IMR-90 (cell line): ENCODE data around the gene GTSE1. TPM values are rescaled to one million over a fixed set of nuclear protein-coding genes. Genes with fewer than 3 reads are reported as not detected.

Source experiments
- ATAC-seq: fragments of 200-7000 bp; cut with Tn5 transposase; 2 replicates; pipeline ENCODE4 v1.9.1; 2020; ENCODE audit warnings: low read depth, mild to moderate bottlenecking, moderate library complexity
- BruUV-seq: library from RNA; stranded (reverse); fragments of 400-500 nt; replicated peaks from 2 replicates; lab custom pipeline; 2021; lab: Mats Ljungman, UMichigan
- CTCF ChIA-PET: fragments of 300-600 bp; formaldehyde crosslinking; extraction: SDS; loops from one replicate; lab custom pipeline; 2021; ENCODE audit warnings: antibody characterized with exemption; lab: Yijun Ruan, JAX
- POLR2A ChIA-PET: fragments of 300-600 bp; sonication (Branson Sonifier 250); formaldehyde crosslinking; loops from one replicate; lab custom pipeline; 2022; ENCODE audit warnings: antibody characterized with exemption; ENCODE audit not compliant: unreplicated experiment; lab: Charles Lee
- DNase-seq: peaks from one replicate; pipeline ENCODE4 v3.0.0; 2013
- H2AFZ ChIP-seq: replicated peaks from 2 replicates; pipeline ENCODE3; 2013; ENCODE audit warnings: low read length, mild to moderate bottlenecking; ENCODE audit not compliant: poor library complexity
- H2AK5ac ChIP-seq: 2 replicates; pipeline ENCODE4 v1.6.1; 2013; ENCODE audit warnings: low read depth, low read length, inconsistent platforms
- H2AK9ac ChIP-seq: replicated peaks from 2 replicates; pipeline ENCODE3; 2013; ENCODE audit warnings: mild to moderate bottlenecking, low read depth, low read length, moderate library complexity; ENCODE audit not compliant: poor library complexity
- H2BK120ac ChIP-seq: 2 replicates; pipeline ENCODE4 v1.6.1; 2013; ENCODE audit warnings: low read depth, low read length, inconsistent platforms
- H2BK15ac ChIP-seq: 3 replicates; pipeline ENCODE4 v1.6.1; 2013; ENCODE audit warnings: low read depth, low read length, inconsistent platforms
- H2BK20ac ChIP-seq: 2 replicates; pipeline ENCODE4 v1.6.1; 2013; ENCODE audit warnings: low read depth, mild to moderate bottlenecking, inconsistent platforms, low read length, moderate library complexity
- H2BK5ac ChIP-seq: 2 replicates; pipeline ENCODE4 v1.6.1; 2013; ENCODE audit warnings: mild to moderate bottlenecking, low read depth, low read length, inconsistent platforms; ENCODE audit not compliant: poor library complexity, severe bottlenecking
- H3K14ac ChIP-seq: replicated peaks from 2 replicates; pipeline ENCODE4 v1.6.1; 2013; ENCODE audit warnings: low read depth, low read length, inconsistent platforms
- H3K18ac ChIP-seq: 2 replicates; pipeline ENCODE4 v1.6.1; 2013; ENCODE audit warnings: low read depth, low read length, control low read depth
- H3K23ac ChIP-seq: 2 replicates; pipeline ENCODE4 v1.6.1; 2013; ENCODE audit warnings: low read depth, low read length, inconsistent platforms
- H3K27ac ChIP-seq: 2 replicates; pipeline ENCODE4 v1.5.1; 2013; ENCODE audit warnings: mild to moderate bottlenecking, control low read depth, low read length; ENCODE audit not compliant: insufficient read depth
- H3K27me3 ChIP-seq: 2 replicates; pipeline ENCODE4 v1.6.1; 2013; ENCODE audit warnings: low read length; ENCODE audit not compliant: control insufficient read depth, insufficient read depth
- H3K36me3 ChIP-seq: 2 replicates; pipeline ENCODE4 v1.6.1; 2013; ENCODE audit warnings: low read length, mixed read lengths; ENCODE audit not compliant: control insufficient read depth, insufficient read depth
- H3K4ac ChIP-seq: 2 replicates; pipeline ENCODE4 v1.6.1; 2013; ENCODE audit warnings: low read depth, low read length, inconsistent platforms
- H3K4me1 ChIP-seq: 2 replicates; pipeline ENCODE4 v1.6.1; 2013; ENCODE audit warnings: low read length, mixed read lengths; ENCODE audit not compliant: control insufficient read depth, insufficient read depth
- H3K4me2 ChIP-seq: 2 replicates; pipeline ENCODE4 v1.6.1; 2013; ENCODE audit warnings: low read depth, mild to moderate bottlenecking, control low read depth, low read length, moderate library complexity
- H3K4me3 ChIP-seq: 2 replicates; pipeline ENCODE4 v1.5.1; 2013; ENCODE audit warnings: low read depth, mild to moderate bottlenecking, control low read depth, low read length, moderate library complexity; ENCODE audit not compliant: insufficient read depth
- H3K56ac ChIP-seq: 2 replicates; pipeline ENCODE4 v1.6.1; 2013; ENCODE audit warnings: low read length, inconsistent platforms; ENCODE audit not compliant: insufficient read depth; ENCODE audit errors: extremely low read depth
- H3K79me1 ChIP-seq, 2 experiments: 2 replicates each; pipeline ENCODE4 v1.6.1; 2013; ENCODE audit warnings: low read length in 2 of 2, inconsistent platforms in 1 of 2, low read depth in 1 of 2
- H3K9ac ChIP-seq: 2 replicates; pipeline ENCODE4 v1.6.1; 2013; ENCODE audit warnings: low read depth, low read length, control low read depth
- H3K9me1 ChIP-seq: 2 replicates; pipeline ENCODE4 v1.6.1; 2013; ENCODE audit warnings: low read length, inconsistent platforms; ENCODE audit not compliant: insufficient read depth
- H3K9me3 ChIP-seq: 2 replicates; pipeline ENCODE4 v1.6.1; 2013; ENCODE audit warnings: low read length; ENCODE audit not compliant: control insufficient read depth, insufficient read depth
- H4K20me1 ChIP-seq: 2 replicates; pipeline ENCODE4 v1.6.1; 2013; ENCODE audit warnings: low read length, inconsistent platforms; ENCODE audit not compliant: insufficient read depth
- H4K5ac ChIP-seq: 2 replicates; pipeline ENCODE4 v1.6.1; 2013; ENCODE audit warnings: mild to moderate bottlenecking, low read depth, low read length, control low read depth
- H4K8ac ChIP-seq, 2 experiments: 2 replicates each; pipeline ENCODE4 v1.6.1; 2013; ENCODE audit warnings: low read depth in 2 of 2, low read length in 2 of 2, control low read depth in 1 of 2, inconsistent platforms in 1 of 2
- H4K91ac ChIP-seq: 2 replicates; pipeline ENCODE4 v1.6.1; 2013; ENCODE audit warnings: low read depth, low read length, inconsistent platforms; ENCODE audit not compliant: insufficient read depth
- BHLHE40 ChIP-seq: fragments of 150-350 bp; IDR thresholded peaks from 2 replicates; pipeline ENCODE4 v1.6.1; 2016; ENCODE audit warnings: mild to moderate bottlenecking, low read depth, low read length
- CEBPB ChIP-seq: IDR thresholded peaks from 2 replicates; pipeline ENCODE4 v1.6.1; 2012; ENCODE audit warnings: low read depth, low read length, improper control_type of control experiment
- CHD1 ChIP-seq: IDR thresholded peaks from 2 replicates; pipeline ENCODE4 v1.6.1; 2012; ENCODE audit warnings: low read depth, low read length, improper control_type of control experiment
- CTCF ChIP-seq: conservative IDR thresholded peaks from 2 replicates; pipeline ENCODE4 v1.5.1; 2012; ENCODE audit warnings: mild to moderate bottlenecking, low read depth, low read length, improper control_type of control experiment
- ELK1 ChIP-seq: fragments of 150-350 bp; IDR thresholded peaks from 2 replicates; pipeline ENCODE4 v1.6.1; 2016; ENCODE audit warnings: low read depth, mild to moderate bottlenecking, low read length, moderate library complexity, borderline replicate concordance
- FOS ChIP-seq: fragments of 150-350 bp; IDR thresholded peaks from 2 replicates; pipeline ENCODE4 v1.6.1; 2016; ENCODE audit warnings: low read depth, low read length
- MAFK ChIP-seq: IDR thresholded peaks from 2 replicates; pipeline ENCODE4 v1.6.1; 2012; ENCODE audit warnings: low read depth, low read length, improper control_type of control experiment
- MAZ ChIP-seq: IDR thresholded peaks from 2 replicates; pipeline ENCODE4 v1.6.1; 2012; ENCODE audit warnings: low read depth, mild to moderate bottlenecking, low read length, improper control_type of control experiment, moderate library complexity, borderline replicate concordance
- MXI1 ChIP-seq: IDR thresholded peaks from 2 replicates; pipeline ENCODE4 v1.6.1; 2012; ENCODE audit warnings: low read depth, mild to moderate bottlenecking, low read length, moderate library complexity, borderline replicate concordance
- NFE2L2 ChIP-seq: fragments of 150-350 bp; IDR thresholded peaks from 2 replicates; pipeline ENCODE4 v1.6.1; 2016; ENCODE audit warnings: low read depth, mild to moderate bottlenecking, low read length
- POLR2A ChIP-seq: IDR thresholded peaks from 2 replicates; pipeline ENCODE4 v1.6.1; 2012; ENCODE audit warnings: mild to moderate bottlenecking, low read depth, low read length
- RAD21 ChIP-seq: IDR thresholded peaks from 2 replicates; pipeline ENCODE4 v1.6.1; 2012; ENCODE audit warnings: low read length, improper control_type of control experiment
- RCOR1 ChIP-seq: IDR thresholded peaks from 2 replicates; pipeline ENCODE4 v1.6.1; 2012; ENCODE audit warnings: mild to moderate bottlenecking, low read length, improper control_type of control experiment; ENCODE audit not compliant: insufficient replicate concordance
- RFX5 ChIP-seq: IDR thresholded peaks from 2 replicates; pipeline ENCODE4 v1.8.0; 2012; ENCODE audit warnings: low read depth, mild to moderate bottlenecking, low read length, moderate library complexity
- SMC3 ChIP-seq: fragments of 150-350 bp; IDR thresholded peaks from 2 replicates; pipeline ENCODE4 v1.6.1; 2016; ENCODE audit warnings: low read depth, mild to moderate bottlenecking, antibody characterized with exemption, low read length, moderate library complexity
- USF2 ChIP-seq: fragments of 150-350 bp; IDR thresholded peaks from 2 replicates; pipeline ENCODE4 v1.6.1; 2017; ENCODE audit warnings: mild to moderate bottlenecking, antibody characterized with exemption, low read length, low read depth
- WGBS, 2 experiments: methylation state at CpG; one replicate each; pipeline versions ENCODE4 v1.1.5 to v1.1.7; 2013; ENCODE audit warnings: missing lambda C conversion rate in 2 of 2; ENCODE audit not compliant: insufficient read length in 1 of 2; ENCODE audit errors: extremely low coverage in 2 of 2; 5-methylcytosine and 5-hydroxymethylcytosine counted together
- dilution Hi-C: fragments of 300-500 bp; cut with HindIII; formaldehyde crosslinking; loops from one replicate; pipeline ENCODE4 v1.14.3; 2018; ENCODE audit warnings: low sequenced_read_pairs; ENCODE audit not compliant: unreplicated experiment
- in situ Hi-C: fragments of 300-500 bp; cut with MboI; formaldehyde crosslinking; loops from 3 replicates; pipeline ENCODE4 v1.14.3; 2019; ENCODE audit warnings: low sequenced_read_pairs, inconsistent platforms, mixed read lengths
- intact Hi-C: fragments of 100-400 bp; cut with micrococcal nuclease; formaldehyde crosslinking; loops from 2 replicates; pipeline ENCODE4 v1.10.0; 2022
- polyA plus RNA-seq, 3 experiments: library from polyadenylated mRNA; depleted of rRNA; stranded (reverse); fragments of >200 nt; gene quantifications; 2 replicates each; pipeline ENCODE4 v1.2.3, GENCODE V29; 2012; ENCODE audit warnings: low replicate concordance in 1 of 3
- total RNA-seq: library from RNA; depleted of rRNA; stranded (reverse); fragments of >200 nt; gene quantifications from 2 replicates; pipeline ENCODE4 v1.2.3, GENCODE V29; 2012

GTSE1 gene
- total and polyA plus RNA-seq, 2 of the 4 experiments (the other 2 are of a cell fraction), result 5.9 to 17.1 TPM

GRCh38 chr22:46340676-46341075 is 44.0 kb downstream of the GTSE1 start:
- ATAC-seq, result no peak
- Histone ChIP-seq H3K4ac (no peak overlapping the region), H3K4me2 (no peak overlapping the region), H2BK20ac (no peak overlapping the region), H3K56ac (no peak overlapping the region), H2BK15ac (no peak overlapping the region), H4K91ac (no peak overlapping the region), H4K5ac (no peak overlapping the region), H3K27ac (no peak overlapping the region), H3K27me3 (no peaks in the 10 kb centered on the region), H3K23ac (no peak overlapping the region), H3K18ac (no peak overlapping the region), H3K9me3 (no peaks in the 10 kb centered on the region), H4K8ac (no peak overlapping the region), H3K9me1 (peaks cover 6% of the 10 kb centered on the region; the same call in 1 of the 2 replicates), H3K79me1 (peaks cover 44 to 47% of the 10 kb centered on the region in 2 experiments), H3K9ac (no peak overlapping the region), H3K36me3 (peaks cover 56% of the 10 kb centered on the region), H2BK5ac (no peak overlapping the region), H2AFZ (no peak overlapping the region), H3K4me3 (no peak overlapping the region), H2AK9ac (no peak overlapping the region), H4K20me1 (peaks cover 9% of the 10 kb centered on the region; the same call in 1 of the 2 replicates), H2AK5ac (no peak overlapping the region), H3K14ac (no peak overlapping the region), H2BK120ac (no peak overlapping the region), H3K4me1 (peaks cover 2% of the 10 kb centered on the region; the same call in 1 of the 2 replicates)
- in situ Hi-C loops, result no loop called here
- ChIA-PET CTCF (no interaction called here), POLR2A (no interaction called here)
- 96% methylated on average over 9 of the region's 13 CpGs; no CpG with 5 or more reads in 1 of the 2 experiments for WGBS, 2 experiments
- TF ChIP-seq CEBPB (no peak), MAZ (no peak), POLR2A (no peak), CTCF (no peak), MXI1 (no peak), CHD1 (no peak), BHLHE40 (no peak), SMC3 (no peak), ELK1 (no peak), NFE2L2 (no peak), MAFK (no peak), RCOR1 (no peak), RFX5 (no peak), FOS (no peak), USF2 (no peak), RAD21 (no peak)
- intact Hi-C loops, result no loop called here
- dilution Hi-C loops, result no loop called here
- no peak for DNase-seq
- no TSS peak for BruUV-seq
